CD14-positive monocyte (primary cell): ENCODE data around the gene SPTBN4. TPM values are rescaled to one million over a fixed set of nuclear protein-coding genes. Genes with fewer than 3 reads are reported as not detected.
"Not testable (repeated sequence)": the region's sequence is repeated elsewhere in the genome, so short reads cannot be mapped to it uniquely, and the experiment has no call there.

ENCODE experiments used
- DNase-seq, 3 donors: peaks; one replicate each; pipeline ENCODE4 v3.0.0-alpha.2; 2011 to 2022
- H2AFZ ChIP-seq: 2 replicates; pipeline ENCODE4 v1.6.0; 2012; ENCODE audit warnings: mild to moderate bottlenecking, low read depth, low read length, inconsistent platforms; ENCODE audit not compliant: insufficient read depth, poor library complexity, severe bottlenecking
- H3K27ac ChIP-seq, 2 donors: 1 replicate in 1 of 2; 2 replicates in 1 of 2; pipeline ENCODE4 v1.5.1; 2012 to 2013; ENCODE audit warnings: low read length in 2 of 2, control low read depth in 1 of 2, inconsistent platforms in 1 of 2, low read depth in 1 of 2, mild to moderate bottlenecking in 1 of 2
- H3K27me3 ChIP-seq, 2 donors: one replicate each; pipeline versions ENCODE4 v1.6.0 to v1.6.1; 2011 to 2013; ENCODE audit warnings: low read length in 2 of 2; ENCODE audit not compliant: control insufficient read depth in 2 of 2, insufficient read depth in 2 of 2
- H3K36me3 ChIP-seq, 2 donors: replicated peaks in 1 of 2; 1 replicate in 1 of 2; 2 replicates in 1 of 2; pipeline versions ENCODE4 v1.5.1 to v1.6.1; 2012 to 2013; ENCODE audit warnings: low read length in 2 of 2, control low read depth in 1 of 2, inconsistent platforms in 1 of 2, mild to moderate bottlenecking in 1 of 2; ENCODE audit not compliant: insufficient read depth in 2 of 2, control insufficient read depth in 1 of 2
- H3K4me1 ChIP-seq, 2 donors: 1 replicate in 1 of 2; 2 replicates in 1 of 2; pipeline versions ENCODE4 v1.5.1 to v1.6.1; 2012 to 2013; ENCODE audit warnings: low read length in 2 of 2, control low read depth in 1 of 2, inconsistent platforms in 1 of 2, mild to moderate bottlenecking in 1 of 2, moderate library complexity in 1 of 2; ENCODE audit not compliant: insufficient read depth in 2 of 2, control insufficient read depth in 1 of 2
- H3K4me2 ChIP-seq: replicated peaks from 2 replicates; pipeline ENCODE3; 2012; ENCODE audit warnings: low read length, moderate library complexity, mild to moderate bottlenecking; ENCODE audit not compliant: poor library complexity, severe bottlenecking; ENCODE audit errors: extremely low read depth
- H3K4me3 ChIP-seq, 3 experiments: fragments of 200-600 bp in 1 of 3; sonication (generic) in 1 of 3; replicated peaks in 1 of 3; 1 replicate in 2 of 3; 2 replicates in 1 of 3; pipeline ENCODE4 v1.5.1; 2011 to 2013; ENCODE audit warnings: low read length in 3 of 3, mild to moderate bottlenecking in 3 of 3, control low read depth in 2 of 3, low read depth in 2 of 3, inconsistent platforms in 1 of 3, moderate library complexity in 1 of 3
- H3K79me2 ChIP-seq: 2 replicates; pipeline ENCODE4 v1.6.0; 2012; ENCODE audit warnings: mild to moderate bottlenecking, control low read depth, inconsistent platforms, low read length, moderate library complexity; ENCODE audit not compliant: insufficient read depth
- H3K9ac ChIP-seq: 2 replicates; pipeline ENCODE4 v1.6.0; 2017; ENCODE audit warnings: low read length, mild to moderate bottlenecking; ENCODE audit not compliant: insufficient read depth, poor library complexity, severe bottlenecking
- H3K9me3 ChIP-seq, 2 donors: replicated peaks in 1 of 2; 1 replicate in 1 of 2; 2 replicates in 1 of 2; pipeline versions ENCODE4 v1.5.1 to v1.6.1; 2012 to 2013; ENCODE audit warnings: low read length in 2 of 2, control low read depth in 1 of 2; ENCODE audit not compliant: control insufficient read depth in 1 of 2, insufficient read depth in 1 of 2
- H4K20me1 ChIP-seq: 2 replicates; pipeline ENCODE4 v1.6.0; 2012; ENCODE audit warnings: mild to moderate bottlenecking, low read length, control low read depth, moderate library complexity; ENCODE audit not compliant: insufficient read depth
- H3K27ac Mint-ChIP-seq, 7 donors: one replicate each; pipeline ENCODE4 v1.8.0; 2020; ENCODE audit warnings: mild to moderate bottlenecking in 7 of 7, mixed read lengths in 7 of 7, moderate library complexity in 6 of 7, inconsistent platforms in 2 of 7
- H3K27me3 Mint-ChIP-seq, 3 donors: one replicate each; pipeline ENCODE4 v1.8.0; 2021 to 2022; ENCODE audit warnings: low read depth in 3 of 3, mild to moderate bottlenecking in 3 of 3, mixed read lengths in 3 of 3, moderate library complexity in 3 of 3, inconsistent platforms in 1 of 3
- H3K36me3 Mint-ChIP-seq, 2 donors: one replicate each; pipeline ENCODE4 v1.8.0; 2020; ENCODE audit warnings: mixed read lengths in 2 of 2, inconsistent platforms in 1 of 2, mild to moderate bottlenecking in 1 of 2
- H3K4me1 Mint-ChIP-seq: one replicate; pipeline ENCODE4 v1.8.0; 2020; ENCODE audit warnings: mild to moderate bottlenecking, mixed read lengths
- H3K4me3 Mint-ChIP-seq, 2 donors: one replicate each; pipeline ENCODE4 v1.8.0; 2020; ENCODE audit warnings: mild to moderate bottlenecking in 2 of 2, mixed read lengths in 2 of 2, moderate library complexity in 1 of 2
- H3K9me3 Mint-ChIP-seq, 7 donors: one replicate each; pipeline ENCODE4 v1.8.0; 2020 to 2022; ENCODE audit warnings: mixed read lengths in 7 of 7, mild to moderate bottlenecking in 6 of 7, moderate library complexity in 6 of 7, inconsistent platforms in 2 of 7
- WGBS: methylation state at CpG from one replicate; pipeline ENCODE4 v1.1.5; 2013; ENCODE audit warnings: missing lambda C conversion rate; ENCODE audit not compliant: insufficient coverage; 5-methylcytosine and 5-hydroxymethylcytosine counted together
- intact Hi-C, 2 donors: fragments of 100-400 bp; cut with micrococcal nuclease; formaldehyde crosslinking; loops; one replicate each; pipeline versions ENCODE4 v1.15.0 to v1.15.1; 2023
- polyA plus RNA-seq, 3 donors: library from polyadenylated mRNA; depleted of rRNA in 1 of 3; unstranded in 2 of 3; stranded (reverse) in 1 of 3; fragments of 300-500 nt in 2 of 3; fragments of >200 nt in 1 of 3; fragmentation: Illumina TruSeq in 2 of 3; gene quantifications; 1 replicate in 2 of 3; 2 replicates in 1 of 3; pipeline ENCODE4 v1.2.3, GENCODE V29; 2012 to 2021
- TF ChIP-seq, protein P1 (sequence below): fragments of 200-600 bp; IDR thresholded peaks from one replicate; pipeline ENCODE4 v1.8.0; 2022; ENCODE audit warnings: antibody characterized with exemption, mild to moderate bottlenecking

SPTBN4 gene
- polyA plus RNA-seq, 3 donors, result 0.07 TPM; not detected in 2

DNA sequence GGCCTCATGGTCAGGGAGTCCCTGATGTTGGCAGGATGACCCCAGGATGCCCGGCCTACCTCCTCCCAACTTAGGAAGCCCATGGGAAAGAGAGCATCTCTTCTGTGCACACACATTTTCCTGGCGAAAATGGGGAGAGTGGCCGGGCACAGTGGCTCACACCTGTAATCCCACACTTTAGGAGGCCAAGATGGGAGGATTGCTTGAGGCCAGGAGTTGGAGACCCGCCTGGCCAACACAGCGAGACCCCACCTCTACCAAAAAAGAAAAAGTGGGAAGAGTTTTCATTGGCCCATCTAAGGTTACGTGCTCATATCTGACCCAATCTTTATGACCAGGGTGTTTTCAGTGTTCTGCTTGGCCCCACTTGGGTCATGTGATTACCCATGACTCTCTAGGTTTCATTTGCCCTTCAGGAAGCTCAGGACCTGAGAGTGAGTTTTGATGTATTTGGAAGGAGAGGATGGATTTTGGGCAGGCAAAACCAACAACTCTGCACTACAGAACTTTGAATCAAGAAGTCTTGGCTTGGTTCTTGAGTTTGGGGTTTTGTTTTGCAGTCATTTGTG, 76.3 kb downstream of the SPTBN4 start:
- Histone ChIP-seq H3K4me2 (no peak overlapping the region), H3K4me1 (no peaks in the 10 kb centered on the region), H3K36me3 (no peaks in the 10 kb centered on the region), H3K4me3 (no peak overlapping the region), H3K9ac (no peak overlapping the region), H3K27ac (no peak overlapping the region), H3K27me3 (peaks cover 1 to 4% of the 10 kb centered on the region in 2 donors), H3K9me3 (peaks cover 9 to 13% of the 10 kb centered on the region in 2 donors), H4K20me1 (no peaks in the 10 kb centered on the region), H3K79me2 (no peaks in the 10 kb centered on the region), H2AFZ (no peak overlapping the region)
- DNase-seq, result no peak
- Mint-ChIP-seq H3K9me3 (peaks cover 6 to 19% (median 14%) of the 10 kb centered on the region in 7 donors), H3K4me3 (no peak overlapping the region), H3K27ac (peak overlapping the region in 1 of 7 donors; percentile 22), H3K4me1 (no peaks in the 10 kb centered on the region), H3K36me3 (no peaks in the 10 kb centered on the region), H3K27me3 (peaks cover 13 to 32% (median 30%) of the 10 kb centered on the region in 3 donors)
- intact Hi-C loops, result loop anchor here (5.0 kb wide), 1 partner anchor 89 kb away; no protein-coding TSS in a partner anchor
- WGBS, result 100% methylated on average over 1 of the region's 6 CpGs
- TF ChIP-seq, protein P1, sequence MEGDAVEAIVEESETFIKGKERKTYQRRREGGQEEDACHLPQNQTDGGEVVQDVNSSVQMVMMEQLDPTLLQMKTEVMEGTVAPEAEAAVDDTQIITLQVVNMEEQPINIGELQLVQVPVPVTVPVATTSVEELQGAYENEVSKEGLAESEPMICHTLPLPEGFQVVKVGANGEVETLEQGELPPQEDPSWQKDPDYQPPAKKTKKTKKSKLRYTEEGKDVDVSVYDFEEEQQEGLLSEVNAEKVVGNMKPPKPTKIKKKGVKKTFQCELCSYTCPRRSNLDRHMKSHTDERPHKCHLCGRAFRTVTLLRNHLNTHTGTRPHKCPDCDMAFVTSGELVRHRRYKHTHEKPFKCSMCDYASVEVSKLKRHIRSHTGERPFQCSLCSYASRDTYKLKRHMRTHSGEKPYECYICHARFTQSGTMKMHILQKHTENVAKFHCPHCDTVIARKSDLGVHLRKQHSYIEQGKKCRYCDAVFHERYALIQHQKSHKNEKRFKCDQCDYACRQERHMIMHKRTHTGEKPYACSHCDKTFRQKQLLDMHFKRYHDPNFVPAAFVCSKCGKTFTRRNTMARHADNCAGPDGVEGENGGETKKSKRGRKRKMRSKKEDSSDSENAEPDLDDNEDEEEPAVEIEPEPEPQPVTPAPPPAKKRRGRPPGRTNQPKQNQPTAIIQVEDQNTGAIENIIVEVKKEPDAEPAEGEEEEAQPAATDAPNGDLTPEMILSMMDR, result no peak

DNA sequence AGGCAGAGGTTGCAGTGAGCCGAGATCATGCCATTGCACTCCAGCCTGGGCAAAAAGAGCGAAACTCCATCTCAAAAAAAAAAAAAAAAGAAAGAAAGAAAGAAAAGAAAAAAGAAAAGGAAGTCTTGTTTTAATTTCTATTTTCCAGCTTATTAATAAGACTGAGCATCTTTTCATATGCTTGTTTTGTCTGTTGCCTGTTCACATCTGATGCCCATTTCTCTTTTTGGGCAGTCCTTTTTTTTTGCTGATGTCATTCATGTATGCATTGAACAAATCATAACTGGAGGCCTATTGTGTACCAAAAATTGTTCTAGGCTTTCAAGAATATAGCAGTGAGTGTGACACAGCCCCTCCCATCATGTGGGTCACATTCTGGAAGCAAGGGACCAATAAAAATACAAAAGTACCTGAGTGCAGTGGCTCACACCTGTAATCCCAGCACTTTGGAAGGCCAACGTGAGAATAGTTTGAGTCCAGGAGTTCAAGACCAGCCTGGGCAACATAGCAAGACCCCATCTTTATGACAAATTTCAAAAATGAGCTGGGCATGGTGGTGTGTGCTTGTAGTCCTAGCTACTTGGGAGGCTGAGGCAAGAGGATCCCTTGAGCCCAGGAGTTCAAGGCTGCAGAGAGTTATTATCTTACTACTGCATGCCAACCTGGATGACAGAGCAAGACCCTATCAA, 79.5 kb downstream of the SPTBN4 start:
- H3K27ac Mint-ChIP-seq, H3K4me3 ChIP-seq, H3K36me3 ChIP-seq, H3K9ac ChIP-seq, H4K20me1 ChIP-seq, DNase-seq, H3K4me2 ChIP-seq, H3K79me2 ChIP-seq, H3K27ac ChIP-seq, H3K36me3 Mint-ChIP-seq, H3K4me1 ChIP-seq, H2AFZ ChIP-seq, H3K4me1 Mint-ChIP-seq: not testable (repeated sequence)
- Mint-ChIP-seq H3K9me3 (peaks cover 6 to 23% (median 17%) of the 10 kb centered on the region in 7 donors), H3K27me3 (peaks cover 37 to 55% (median 44%) of the 10 kb centered on the region in 3 donors), H3K4me3 (peak overlapping the region in 1 of 2 donors; percentile 21)
- Histone ChIP-seq H3K27me3 (peaks cover 3 to 29% of the 10 kb centered on the region in 2 donors), H3K9me3 (peaks cover 9 to 13% of the 10 kb centered on the region in 2 donors)
- intact Hi-C loops, result loop anchor here in 1 of 2 donors (2.0 kb wide), 1 partner anchor 53 kb away; no protein-coding TSS in a partner anchor
- WGBS, result no CpG with 5 or more reads among the region's 3 CpGs

GRCh38 chr19:40547190-40547589, 80.4 kb downstream of the SPTBN4 start:
- H3K79me2 ChIP-seq, H3K36me3 Mint-ChIP-seq, H3K4me1 Mint-ChIP-seq, H3K36me3 ChIP-seq, DNase-seq, H3K4me1 ChIP-seq, H4K20me1 ChIP-seq, H3K27ac ChIP-seq, H3K9ac ChIP-seq, H3K4me3 Mint-ChIP-seq, H2AFZ ChIP-seq, H3K4me2 ChIP-seq, H3K4me3 ChIP-seq: not testable (repeated sequence)
- Histone ChIP-seq H3K9me3 (peaks cover 9 to 13% of the 10 kb centered on the region in 2 donors), H3K27me3 (peaks cover 3 to 29% of the 10 kb centered on the region in 2 donors)
- no CpG with 5 or more reads among the region's 4 CpGs for WGBS
- peak overlapping the region in 1 of 7 donors; percentile 40 for H3K27ac Mint-ChIP-seq
- intact Hi-C loops, result loop anchor here in 1 of 2 donors (2.0 kb wide), 1 partner anchor 52 kb away; no protein-coding TSS in a partner anchor
- peaks cover 44 to 60% (median 45%) of the 10 kb centered on the region in 3 donors for H3K27me3 Mint-ChIP-seq
- H3K9me3 Mint-ChIP-seq, result peaks cover 6 to 23% (median 17%) of the 10 kb centered on the region in 7 donors
